IMR-90 (cell line): ENCODE results near the gene COG4. TPM values are rescaled to one million over a fixed set of nuclear protein-coding genes. Genes with fewer than 3 reads are reported as not detected.

Source experiments
- ATAC-seq: fragments of 200-7000 bp; cut with Tn5 transposase; 2 replicates; pipeline ENCODE4 v1.9.1; 2020; ENCODE audit warnings: low read depth, mild to moderate bottlenecking, moderate library complexity
- BruUV-seq: library from RNA; stranded (reverse); fragments of 400-500 nt; replicated peaks from 2 replicates; lab custom pipeline; 2021; lab: Mats Ljungman, UMichigan
- CTCF ChIA-PET: fragments of 300-600 bp; formaldehyde crosslinking; extraction: SDS; loops from one replicate; lab custom pipeline; 2021; ENCODE audit warnings: antibody characterized with exemption; lab: Yijun Ruan, JAX
- POLR2A ChIA-PET: fragments of 300-600 bp; sonication (Branson Sonifier 250); formaldehyde crosslinking; loops from one replicate; lab custom pipeline; 2022; ENCODE audit warnings: antibody characterized with exemption; ENCODE audit not compliant: unreplicated experiment; lab: Charles Lee
- DNase-seq: peaks from one replicate; pipeline ENCODE4 v3.0.0; 2013
- H2AFZ ChIP-seq: replicated peaks from 2 replicates; pipeline ENCODE3; 2013; ENCODE audit warnings: low read length, mild to moderate bottlenecking; ENCODE audit not compliant: poor library complexity
- H2AK5ac ChIP-seq: 2 replicates; pipeline ENCODE4 v1.6.1; 2013; ENCODE audit warnings: low read depth, low read length, inconsistent platforms
- H2AK9ac ChIP-seq: replicated peaks from 2 replicates; pipeline ENCODE3; 2013; ENCODE audit warnings: mild to moderate bottlenecking, low read depth, low read length, moderate library complexity; ENCODE audit not compliant: poor library complexity
- H2BK120ac ChIP-seq: 2 replicates; pipeline ENCODE4 v1.6.1; 2013; ENCODE audit warnings: low read depth, low read length, inconsistent platforms
- H2BK15ac ChIP-seq: 3 replicates; pipeline ENCODE4 v1.6.1; 2013; ENCODE audit warnings: low read depth, low read length, inconsistent platforms
- H2BK20ac ChIP-seq: 2 replicates; pipeline ENCODE4 v1.6.1; 2013; ENCODE audit warnings: low read depth, mild to moderate bottlenecking, inconsistent platforms, low read length, moderate library complexity
- H2BK5ac ChIP-seq: 2 replicates; pipeline ENCODE4 v1.6.1; 2013; ENCODE audit warnings: mild to moderate bottlenecking, low read depth, low read length, inconsistent platforms; ENCODE audit not compliant: poor library complexity, severe bottlenecking
- H3K14ac ChIP-seq: replicated peaks from 2 replicates; pipeline ENCODE4 v1.6.1; 2013; ENCODE audit warnings: low read depth, low read length, inconsistent platforms
- H3K18ac ChIP-seq: 2 replicates; pipeline ENCODE4 v1.6.1; 2013; ENCODE audit warnings: low read depth, low read length, control low read depth
- H3K23ac ChIP-seq: 2 replicates; pipeline ENCODE4 v1.6.1; 2013; ENCODE audit warnings: low read depth, low read length, inconsistent platforms
- H3K27ac ChIP-seq: 2 replicates; pipeline ENCODE4 v1.5.1; 2013; ENCODE audit warnings: mild to moderate bottlenecking, control low read depth, low read length; ENCODE audit not compliant: insufficient read depth
- H3K27me3 ChIP-seq: 2 replicates; pipeline ENCODE4 v1.6.1; 2013; ENCODE audit warnings: low read length; ENCODE audit not compliant: control insufficient read depth, insufficient read depth
- H3K36me3 ChIP-seq: 2 replicates; pipeline ENCODE4 v1.6.1; 2013; ENCODE audit warnings: low read length, mixed read lengths; ENCODE audit not compliant: control insufficient read depth, insufficient read depth
- H3K4ac ChIP-seq: 2 replicates; pipeline ENCODE4 v1.6.1; 2013; ENCODE audit warnings: low read depth, low read length, inconsistent platforms
- H3K4me1 ChIP-seq: 2 replicates; pipeline ENCODE4 v1.6.1; 2013; ENCODE audit warnings: low read length, mixed read lengths; ENCODE audit not compliant: control insufficient read depth, insufficient read depth
- H3K4me2 ChIP-seq: 2 replicates; pipeline ENCODE4 v1.6.1; 2013; ENCODE audit warnings: low read depth, mild to moderate bottlenecking, control low read depth, low read length, moderate library complexity
- H3K4me3 ChIP-seq: 2 replicates; pipeline ENCODE4 v1.5.1; 2013; ENCODE audit warnings: low read depth, mild to moderate bottlenecking, control low read depth, low read length, moderate library complexity; ENCODE audit not compliant: insufficient read depth
- H3K56ac ChIP-seq: 2 replicates; pipeline ENCODE4 v1.6.1; 2013; ENCODE audit warnings: low read length, inconsistent platforms; ENCODE audit not compliant: insufficient read depth; ENCODE audit errors: extremely low read depth
- H3K79me1 ChIP-seq, 2 experiments: 2 replicates each; pipeline ENCODE4 v1.6.1; 2013; ENCODE audit warnings: low read length in 2 of 2, inconsistent platforms in 1 of 2, low read depth in 1 of 2
- H3K9ac ChIP-seq: 2 replicates; pipeline ENCODE4 v1.6.1; 2013; ENCODE audit warnings: low read depth, low read length, control low read depth
- H3K9me1 ChIP-seq: 2 replicates; pipeline ENCODE4 v1.6.1; 2013; ENCODE audit warnings: low read length, inconsistent platforms; ENCODE audit not compliant: insufficient read depth
- H3K9me3 ChIP-seq: 2 replicates; pipeline ENCODE4 v1.6.1; 2013; ENCODE audit warnings: low read length; ENCODE audit not compliant: control insufficient read depth, insufficient read depth
- H4K20me1 ChIP-seq: 2 replicates; pipeline ENCODE4 v1.6.1; 2013; ENCODE audit warnings: low read length, inconsistent platforms; ENCODE audit not compliant: insufficient read depth
- H4K5ac ChIP-seq: 2 replicates; pipeline ENCODE4 v1.6.1; 2013; ENCODE audit warnings: mild to moderate bottlenecking, low read depth, low read length, control low read depth
- H4K8ac ChIP-seq, 2 experiments: 2 replicates each; pipeline ENCODE4 v1.6.1; 2013; ENCODE audit warnings: low read depth in 2 of 2, low read length in 2 of 2, control low read depth in 1 of 2, inconsistent platforms in 1 of 2
- H4K91ac ChIP-seq: 2 replicates; pipeline ENCODE4 v1.6.1; 2013; ENCODE audit warnings: low read depth, low read length, inconsistent platforms; ENCODE audit not compliant: insufficient read depth
- BHLHE40 ChIP-seq: fragments of 150-350 bp; IDR thresholded peaks from 2 replicates; pipeline ENCODE4 v1.6.1; 2016; ENCODE audit warnings: mild to moderate bottlenecking, low read depth, low read length
- CEBPB ChIP-seq: IDR thresholded peaks from 2 replicates; pipeline ENCODE4 v1.6.1; 2012; ENCODE audit warnings: low read depth, low read length, improper control_type of control experiment
- CHD1 ChIP-seq: IDR thresholded peaks from 2 replicates; pipeline ENCODE4 v1.6.1; 2012; ENCODE audit warnings: low read depth, low read length, improper control_type of control experiment
- FOS ChIP-seq: fragments of 150-350 bp; IDR thresholded peaks from 2 replicates; pipeline ENCODE4 v1.6.1; 2016; ENCODE audit warnings: low read depth, low read length
- MAFK ChIP-seq: IDR thresholded peaks from 2 replicates; pipeline ENCODE4 v1.6.1; 2012; ENCODE audit warnings: low read depth, low read length, improper control_type of control experiment
- MAZ ChIP-seq: IDR thresholded peaks from 2 replicates; pipeline ENCODE4 v1.6.1; 2012; ENCODE audit warnings: low read depth, mild to moderate bottlenecking, low read length, improper control_type of control experiment, moderate library complexity, borderline replicate concordance
- MXI1 ChIP-seq: IDR thresholded peaks from 2 replicates; pipeline ENCODE4 v1.6.1; 2012; ENCODE audit warnings: low read depth, mild to moderate bottlenecking, low read length, moderate library complexity, borderline replicate concordance
- NFE2L2 ChIP-seq: fragments of 150-350 bp; IDR thresholded peaks from 2 replicates; pipeline ENCODE4 v1.6.1; 2016; ENCODE audit warnings: low read depth, mild to moderate bottlenecking, low read length
- POLR2A ChIP-seq: IDR thresholded peaks from 2 replicates; pipeline ENCODE4 v1.6.1; 2012; ENCODE audit warnings: mild to moderate bottlenecking, low read depth, low read length
- RAD21 ChIP-seq: IDR thresholded peaks from 2 replicates; pipeline ENCODE4 v1.6.1; 2012; ENCODE audit warnings: low read length, improper control_type of control experiment
- RCOR1 ChIP-seq: IDR thresholded peaks from 2 replicates; pipeline ENCODE4 v1.6.1; 2012; ENCODE audit warnings: mild to moderate bottlenecking, low read length, improper control_type of control experiment; ENCODE audit not compliant: insufficient replicate concordance
- RFX5 ChIP-seq: IDR thresholded peaks from 2 replicates; pipeline ENCODE4 v1.8.0; 2012; ENCODE audit warnings: low read depth, mild to moderate bottlenecking, low read length, moderate library complexity
- SMC3 ChIP-seq: fragments of 150-350 bp; IDR thresholded peaks from 2 replicates; pipeline ENCODE4 v1.6.1; 2016; ENCODE audit warnings: low read depth, mild to moderate bottlenecking, antibody characterized with exemption, low read length, moderate library complexity
- WGBS, 2 experiments: methylation state at CpG; one replicate each; pipeline versions ENCODE4 v1.1.5 to v1.1.7; 2013; ENCODE audit warnings: missing lambda C conversion rate in 2 of 2; ENCODE audit not compliant: insufficient read length in 1 of 2; ENCODE audit errors: extremely low coverage in 2 of 2; 5-methylcytosine and 5-hydroxymethylcytosine counted together
- dilution Hi-C: fragments of 300-500 bp; cut with HindIII; formaldehyde crosslinking; loops from one replicate; pipeline ENCODE4 v1.14.3; 2018; ENCODE audit warnings: low sequenced_read_pairs; ENCODE audit not compliant: unreplicated experiment
- in situ Hi-C: fragments of 300-500 bp; cut with MboI; formaldehyde crosslinking; loops from 3 replicates; pipeline ENCODE4 v1.14.3; 2019; ENCODE audit warnings: low sequenced_read_pairs, inconsistent platforms, mixed read lengths
- intact Hi-C: fragments of 100-400 bp; cut with micrococcal nuclease; formaldehyde crosslinking; loops from 2 replicates; pipeline ENCODE4 v1.10.0; 2022
- polyA plus RNA-seq, 3 experiments: library from polyadenylated mRNA; depleted of rRNA; stranded (reverse); fragments of >200 nt; gene quantifications; 2 replicates each; pipeline ENCODE4 v1.2.3, GENCODE V29; 2012; ENCODE audit warnings: low replicate concordance in 1 of 3
- total RNA-seq: library from RNA; depleted of rRNA; stranded (reverse); fragments of >200 nt; gene quantifications from 2 replicates; pipeline ENCODE4 v1.2.3, GENCODE V29; 2012
- TF ChIP-seq, protein P1 (sequence below): fragments of 150-350 bp; IDR thresholded peaks from 2 replicates; pipeline ENCODE4 v1.6.1; 2017; ENCODE audit warnings: mild to moderate bottlenecking, antibody characterized with exemption, low read length, low read depth
- TF ChIP-seq, protein P2 (sequence below): conservative IDR thresholded peaks from 2 replicates; pipeline ENCODE4 v1.5.1; 2012; ENCODE audit warnings: mild to moderate bottlenecking, low read depth, low read length, improper control_type of control experiment
- TF ChIP-seq, protein P3 (sequence below): fragments of 150-350 bp; IDR thresholded peaks from 2 replicates; pipeline ENCODE4 v1.6.1; 2016; ENCODE audit warnings: low read depth, mild to moderate bottlenecking, low read length, moderate library complexity, borderline replicate concordance

COG4 gene
- total and polyA plus RNA-seq, 2 of the 4 experiments (the other 2 are of a cell fraction): 47.5 to 96.1 TPM

DNA sequence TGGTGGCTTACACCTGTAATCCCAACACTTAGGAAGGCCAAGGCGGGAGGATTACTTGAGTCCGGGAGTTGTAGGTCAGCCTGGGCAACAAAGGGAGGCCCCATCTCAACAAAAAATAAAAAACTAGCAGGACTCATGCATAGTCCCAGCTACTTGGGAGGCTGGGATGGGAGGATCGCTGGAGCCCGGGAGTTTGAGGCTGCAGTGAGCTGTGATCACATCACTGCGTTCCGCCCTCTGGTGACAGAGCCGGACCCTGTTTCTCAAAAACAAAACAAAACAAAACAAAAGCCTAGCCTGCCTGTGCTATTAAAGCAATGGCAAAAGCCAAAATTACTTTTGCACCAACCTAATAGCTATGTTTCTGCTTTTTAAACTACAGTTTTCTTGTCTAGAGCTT is 67.4 kb downstream of the COG4 start:
- no peak overlapping the region for H4K8ac ChIP-seq
- H2AK9ac ChIP-seq: no peak overlapping the region
- peaks cover 9% of the 10 kb centered on the region for H3K4me1 ChIP-seq
- no peak overlapping the region for H4K91ac ChIP-seq
- no peak overlapping the region for H3K23ac ChIP-seq
- H2BK5ac ChIP-seq: no peak overlapping the region
- H4K5ac ChIP-seq: no peak overlapping the region
- no peak overlapping the region for H3K9ac ChIP-seq
- CTCF ChIA-PET: no interaction called here
- H2AFZ ChIP-seq: no peak overlapping the region
- H3K79me1 ChIP-seq: peaks cover 3 to 13% of the 10 kb centered on the region in 2 experiments; a peak in 3 of 4 replicates
- intact Hi-C loops (no loop called here), dilution Hi-C loops (no loop called here), in situ Hi-C loops (no loop called here)
- WGBS, 2 experiments: no CpG with 5 or more reads among the region's 7 CpGs
- H3K36me3 ChIP-seq: no peaks in the 10 kb centered on the region
- H2BK120ac ChIP-seq: no peak overlapping the region
- H2BK15ac ChIP-seq: no peak overlapping the region
- H3K4me2 ChIP-seq: no peak overlapping the region
- POLR2A ChIA-PET: no interaction called here
- ATAC-seq: no peak
- H3K4ac ChIP-seq: no peak overlapping the region
- no TSS peak for BruUV-seq
- TF ChIP-seq CEBPB: no peak
- TF ChIP-seq, protein P1, sequence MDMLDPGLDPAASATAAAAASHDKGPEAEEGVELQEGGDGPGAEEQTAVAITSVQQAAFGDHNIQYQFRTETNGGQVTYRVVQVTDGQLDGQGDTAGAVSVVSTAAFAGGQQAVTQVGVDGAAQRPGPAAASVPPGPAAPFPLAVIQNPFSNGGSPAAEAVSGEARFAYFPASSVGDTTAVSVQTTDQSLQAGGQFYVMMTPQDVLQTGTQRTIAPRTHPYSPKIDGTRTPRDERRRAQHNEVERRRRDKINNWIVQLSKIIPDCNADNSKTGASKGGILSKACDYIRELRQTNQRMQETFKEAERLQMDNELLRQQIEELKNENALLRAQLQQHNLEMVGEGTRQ: no peak
- no peak for TF ChIP-seq FOS
- TF ChIP-seq CHD1: no peak
- no peak for TF ChIP-seq POLR2A
- TF ChIP-seq, protein P2, sequence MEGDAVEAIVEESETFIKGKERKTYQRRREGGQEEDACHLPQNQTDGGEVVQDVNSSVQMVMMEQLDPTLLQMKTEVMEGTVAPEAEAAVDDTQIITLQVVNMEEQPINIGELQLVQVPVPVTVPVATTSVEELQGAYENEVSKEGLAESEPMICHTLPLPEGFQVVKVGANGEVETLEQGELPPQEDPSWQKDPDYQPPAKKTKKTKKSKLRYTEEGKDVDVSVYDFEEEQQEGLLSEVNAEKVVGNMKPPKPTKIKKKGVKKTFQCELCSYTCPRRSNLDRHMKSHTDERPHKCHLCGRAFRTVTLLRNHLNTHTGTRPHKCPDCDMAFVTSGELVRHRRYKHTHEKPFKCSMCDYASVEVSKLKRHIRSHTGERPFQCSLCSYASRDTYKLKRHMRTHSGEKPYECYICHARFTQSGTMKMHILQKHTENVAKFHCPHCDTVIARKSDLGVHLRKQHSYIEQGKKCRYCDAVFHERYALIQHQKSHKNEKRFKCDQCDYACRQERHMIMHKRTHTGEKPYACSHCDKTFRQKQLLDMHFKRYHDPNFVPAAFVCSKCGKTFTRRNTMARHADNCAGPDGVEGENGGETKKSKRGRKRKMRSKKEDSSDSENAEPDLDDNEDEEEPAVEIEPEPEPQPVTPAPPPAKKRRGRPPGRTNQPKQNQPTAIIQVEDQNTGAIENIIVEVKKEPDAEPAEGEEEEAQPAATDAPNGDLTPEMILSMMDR: no peak
- no peak for TF ChIP-seq MXI1
- no peak for TF ChIP-seq MAFK
- TF ChIP-seq RAD21: no peak
- TF ChIP-seq RFX5: no peak
- TF ChIP-seq SMC3: no peak
- TF ChIP-seq BHLHE40: no peak
- no peak for TF ChIP-seq MAZ
- no peak for TF ChIP-seq RCOR1
- no peak for TF ChIP-seq NFE2L2
- TF ChIP-seq, protein P3, sequence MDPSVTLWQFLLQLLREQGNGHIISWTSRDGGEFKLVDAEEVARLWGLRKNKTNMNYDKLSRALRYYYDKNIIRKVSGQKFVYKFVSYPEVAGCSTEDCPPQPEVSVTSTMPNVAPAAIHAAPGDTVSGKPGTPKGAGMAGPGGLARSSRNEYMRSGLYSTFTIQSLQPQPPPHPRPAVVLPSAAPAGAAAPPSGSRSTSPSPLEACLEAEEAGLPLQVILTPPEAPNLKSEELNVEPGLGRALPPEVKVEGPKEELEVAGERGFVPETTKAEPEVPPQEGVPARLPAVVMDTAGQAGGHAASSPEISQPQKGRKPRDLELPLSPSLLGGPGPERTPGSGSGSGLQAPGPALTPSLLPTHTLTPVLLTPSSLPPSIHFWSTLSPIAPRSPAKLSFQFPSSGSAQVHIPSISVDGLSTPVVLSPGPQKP: no peak
- no peaks in the 10 kb centered on the region for H3K9me1 ChIP-seq
- H3K27me3 ChIP-seq: no peaks in the 10 kb centered on the region
- no peak overlapping the region for H2BK20ac ChIP-seq
- H3K56ac ChIP-seq: no peak overlapping the region
- no peak overlapping the region for H3K18ac ChIP-seq
- H4K20me1 ChIP-seq: no peaks in the 10 kb centered on the region; the same call in 1 of the 2 replicates
- H3K9me3 ChIP-seq: no peaks in the 10 kb centered on the region
- no peak overlapping the region for H3K14ac ChIP-seq
- H3K4me3 ChIP-seq: no peak overlapping the region
- H3K27ac ChIP-seq: no peak overlapping the region
- H2AK5ac ChIP-seq: no peak overlapping the region
- no peak for DNase-seq
